Measurements from ENCODE around the gene KRTAP10-7.
"Not testable (repeated sequence)": the region's sequence is repeated elsewhere in the genome, so short reads cannot be mapped to it uniquely, and the experiment has no call there.

KRTAP10-7 gene

GRCh38 chr21:44591801-44592130, 8.6 kb upstream of the KRTAP10-7 start:
- H3K4me3 Mint-ChIP-seq; DNase-seq (ENCODE audit: low spot score); H3K4me1 Mint-ChIP-seq (ENCODE audit: low read depth); H3K9me3 Mint-ChIP-seq; H3K27ac Mint-ChIP-seq; H3K36me3 Mint-ChIP-seq (ENCODE audit: low read depth): not testable (repeated sequence)
- peaks cover 13% of the 10 kb centered on the region for H3K27me3 Mint-ChIP-seq (ENCODE audit: low read depth)

DNA sequence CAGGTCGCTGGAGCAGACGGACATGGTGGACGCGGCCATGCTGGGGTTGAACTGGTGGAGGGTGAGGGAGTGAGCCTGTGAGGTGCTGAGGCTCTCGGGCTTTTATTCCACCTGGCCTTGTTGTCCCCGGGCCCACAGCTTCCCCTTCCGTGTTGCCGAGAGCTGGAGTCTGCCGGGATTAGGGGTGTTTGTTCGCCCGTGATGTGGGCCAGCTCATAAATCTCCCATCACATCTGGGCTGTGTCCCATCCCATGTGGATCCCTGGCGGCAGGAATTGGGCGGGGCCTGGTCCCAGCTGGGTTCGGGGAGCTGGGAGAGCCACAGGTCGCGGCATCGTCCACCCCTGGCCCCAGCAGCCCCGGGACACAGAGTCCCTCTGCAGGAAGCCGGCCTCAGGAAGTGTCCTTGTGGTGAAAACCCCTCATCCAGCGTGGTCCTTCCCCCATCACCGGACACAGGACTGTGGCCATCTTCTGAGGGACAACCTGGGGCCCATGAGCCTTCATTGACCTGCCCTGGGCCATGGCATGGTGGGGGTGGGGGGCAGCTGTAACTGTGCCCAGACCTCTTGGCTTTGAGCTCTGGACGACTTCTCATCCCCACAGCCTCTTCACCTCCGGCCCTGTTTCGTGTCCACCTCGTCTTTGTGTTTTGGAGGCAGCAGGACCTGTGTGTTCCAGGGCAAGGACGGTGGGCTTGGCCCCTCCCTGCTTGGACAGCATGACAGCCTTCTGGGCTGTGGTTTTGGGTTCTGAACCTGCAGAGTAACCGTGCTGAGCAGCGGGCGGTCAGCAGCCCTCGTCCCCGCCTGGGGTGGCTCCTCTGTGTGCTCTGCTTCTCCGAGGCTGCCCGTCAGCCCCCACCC, 7.7 kb upstream of the KRTAP10-7 start, which contains the start of gene KRTAP10-6:
TSS of gene KRTAP10-6 (minus strand) at position 60 of the 866 bp plus-strand sequence. CDS start at position 39, 21 bp downstream.
- Mint-ChIP-seq H3K4me1 (ENCODE audit: low read depth) (no peaks in the 10 kb centered on the region), H3K4me3 (no peak within 1 kb of the TSS), H3K27ac (no peak within 1 kb of the TSS), H3K9me3 (no peaks in the 10 kb centered on the region), H3K27me3 (ENCODE audit: low read depth) (peaks cover 5% of the 10 kb centered on the region), H3K36me3 (ENCODE audit: low read depth) (no peaks in the 10 kb centered on the region)
- no peak for DNase-seq (ENCODE audit: low spot score)

DNA sequence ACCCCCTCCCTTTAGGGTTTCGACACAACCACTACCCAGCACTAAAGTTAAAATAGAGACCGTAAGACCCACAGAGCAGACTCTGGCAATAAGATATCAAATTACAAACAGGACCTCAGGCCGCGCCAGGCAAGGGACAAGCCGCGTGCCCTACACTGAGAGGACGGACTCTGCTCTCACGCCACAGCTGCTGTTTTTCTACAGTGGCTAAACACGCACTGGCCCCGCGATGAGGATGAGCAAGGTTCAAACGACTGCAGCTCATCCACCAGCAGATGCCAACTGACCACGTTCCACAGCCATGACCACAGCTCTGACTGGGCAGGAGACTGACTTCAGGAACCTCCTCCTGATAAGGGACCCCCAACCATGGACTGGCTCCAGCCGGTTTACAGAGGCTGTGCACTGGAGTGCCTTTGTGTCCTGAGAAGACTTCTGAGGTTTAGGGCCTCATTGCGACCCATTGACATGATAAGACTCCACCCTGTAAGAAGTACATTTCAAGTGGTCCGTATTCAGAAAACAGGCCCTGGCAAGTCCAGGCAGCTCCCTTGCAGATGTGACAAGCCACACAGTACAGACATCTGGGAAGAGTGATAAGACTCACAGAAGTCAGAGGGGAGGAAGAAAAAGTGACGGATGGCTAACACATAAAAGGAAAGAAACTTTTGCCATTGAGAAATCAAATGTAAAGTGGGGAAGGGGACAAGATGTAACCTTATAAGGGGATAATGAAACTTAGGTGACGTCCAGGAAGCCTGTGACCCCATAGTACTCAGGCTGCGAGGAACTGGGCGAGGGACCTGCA, 6.6 kb upstream of the KRTAP10-7 start:
- peaks cover 2% of the 10 kb centered on the region for H3K27me3 Mint-ChIP-seq (ENCODE audit: low read depth)
- no peak overlapping the region for H3K4me3 Mint-ChIP-seq
- DNase-seq (ENCODE audit: low spot score) = no peak
- H3K36me3 Mint-ChIP-seq (ENCODE audit: low read depth) = no peaks in the 10 kb centered on the region
- H3K27ac Mint-ChIP-seq = no peak overlapping the region
- no peaks in the 10 kb centered on the region for H3K4me1 Mint-ChIP-seq (ENCODE audit: low read depth)
- no peaks in the 10 kb centered on the region for H3K9me3 Mint-ChIP-seq

GRCh38 chr21:44594406-44594916, 5.9 kb upstream of the KRTAP10-7 start:
- Mint-ChIP-seq H3K9me3 (no peaks in the 10 kb centered on the region), H3K27me3 (ENCODE audit: low read depth) (peaks cover 2% of the 10 kb centered on the region), H3K27ac (no peak overlapping the region), H3K4me1 (ENCODE audit: low read depth) (no peaks in the 10 kb centered on the region), H3K36me3 (ENCODE audit: low read depth) (no peaks in the 10 kb centered on the region), H3K4me3 (no peak overlapping the region)
- no peak for DNase-seq (ENCODE audit: low spot score)

DNA sequence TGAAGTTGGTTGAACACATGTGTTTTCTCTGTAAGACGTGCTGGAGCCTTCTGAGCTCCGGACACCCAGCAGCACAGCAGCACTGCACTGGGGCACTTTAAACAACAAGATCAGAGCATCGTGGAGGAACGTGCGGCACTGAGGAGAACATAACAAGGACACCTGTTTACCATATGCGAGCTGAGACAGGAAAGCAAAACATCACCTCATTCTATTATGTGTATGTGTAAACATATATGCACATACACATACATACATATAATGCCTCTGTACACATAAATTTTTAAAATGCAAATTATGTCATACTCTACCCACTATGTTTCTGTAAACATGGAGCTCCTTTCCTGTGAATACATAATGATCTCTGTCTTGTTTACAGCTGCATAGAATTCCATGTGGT, 4.9 kb upstream of the KRTAP10-7 start:
- Mint-ChIP-seq H3K4me3 (no peak overlapping the region), H3K4me1 (ENCODE audit: low read depth) (no peaks in the 10 kb centered on the region), H3K27ac (no peak overlapping the region), H3K27me3 (ENCODE audit: low read depth) (peaks cover 2% of the 10 kb centered on the region), H3K9me3 (no peaks in the 10 kb centered on the region), H3K36me3 (ENCODE audit: low read depth) (no peaks in the 10 kb centered on the region)
- DNase-seq (ENCODE audit: low spot score) = no peak

DNA sequence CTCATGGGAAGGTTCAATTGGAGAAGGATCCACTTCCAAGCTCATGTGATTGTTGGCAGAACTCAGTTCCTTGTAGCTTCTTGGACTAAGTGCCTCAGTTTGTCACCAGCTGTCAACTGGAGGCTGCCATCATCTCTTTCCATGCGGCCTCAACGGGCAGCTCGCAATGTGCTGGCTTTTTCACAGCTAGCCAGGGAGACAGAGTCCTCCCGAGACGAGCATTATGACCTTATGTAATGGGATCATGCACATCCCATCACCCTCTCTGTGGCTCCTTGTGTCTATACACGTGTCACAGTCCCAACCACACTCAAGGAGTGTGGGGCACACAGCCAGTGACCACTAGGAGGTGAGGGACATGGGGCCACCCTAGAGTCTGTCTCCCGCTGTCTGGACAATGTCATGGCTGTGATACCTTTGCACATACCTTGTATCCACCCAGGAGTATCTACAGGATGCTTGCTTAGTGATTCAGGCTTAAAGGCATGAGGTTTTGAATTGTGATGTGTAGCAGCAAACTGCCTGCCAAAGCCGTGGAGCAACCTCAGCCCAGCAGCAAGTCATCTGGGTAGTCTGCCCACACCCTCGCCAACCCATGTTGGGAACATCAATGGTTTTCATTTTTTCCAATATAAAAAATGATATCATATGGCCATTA, 4.2 kb upstream of the KRTAP10-7 start:
- no peaks in the 10 kb centered on the region for H3K9me3 Mint-ChIP-seq
- no peaks in the 10 kb centered on the region for H3K36me3 Mint-ChIP-seq (ENCODE audit: low read depth)

GRCh38 chr21:44598061-44598460, 2.3 kb upstream of the KRTAP10-7 start:
- no peak for DNase-seq (ENCODE audit: low spot score)
- Mint-ChIP-seq H3K9me3 (no peaks in the 10 kb centered on the region), H3K27ac (no peak overlapping the region), H3K4me3 (no peak overlapping the region), H3K27me3 (ENCODE audit: low read depth) (peaks cover 2% of the 10 kb centered on the region), H3K36me3 (ENCODE audit: low read depth) (no peaks in the 10 kb centered on the region), H3K4me1 (ENCODE audit: low read depth) (no peaks in the 10 kb centered on the region)

More for the DNA sequence above, 4.2 kb upstream of the KRTAP10-7 start:
- DNase-seq (ENCODE audit: low spot score) = no peak
- Mint-ChIP-seq H3K4me3 (no peak overlapping the region), H3K4me1 (ENCODE audit: low read depth) (no peaks in the 10 kb centered on the region), H3K27ac (no peak overlapping the region), H3K27me3 (ENCODE audit: low read depth) (peaks cover 2% of the 10 kb centered on the region)

DNA sequence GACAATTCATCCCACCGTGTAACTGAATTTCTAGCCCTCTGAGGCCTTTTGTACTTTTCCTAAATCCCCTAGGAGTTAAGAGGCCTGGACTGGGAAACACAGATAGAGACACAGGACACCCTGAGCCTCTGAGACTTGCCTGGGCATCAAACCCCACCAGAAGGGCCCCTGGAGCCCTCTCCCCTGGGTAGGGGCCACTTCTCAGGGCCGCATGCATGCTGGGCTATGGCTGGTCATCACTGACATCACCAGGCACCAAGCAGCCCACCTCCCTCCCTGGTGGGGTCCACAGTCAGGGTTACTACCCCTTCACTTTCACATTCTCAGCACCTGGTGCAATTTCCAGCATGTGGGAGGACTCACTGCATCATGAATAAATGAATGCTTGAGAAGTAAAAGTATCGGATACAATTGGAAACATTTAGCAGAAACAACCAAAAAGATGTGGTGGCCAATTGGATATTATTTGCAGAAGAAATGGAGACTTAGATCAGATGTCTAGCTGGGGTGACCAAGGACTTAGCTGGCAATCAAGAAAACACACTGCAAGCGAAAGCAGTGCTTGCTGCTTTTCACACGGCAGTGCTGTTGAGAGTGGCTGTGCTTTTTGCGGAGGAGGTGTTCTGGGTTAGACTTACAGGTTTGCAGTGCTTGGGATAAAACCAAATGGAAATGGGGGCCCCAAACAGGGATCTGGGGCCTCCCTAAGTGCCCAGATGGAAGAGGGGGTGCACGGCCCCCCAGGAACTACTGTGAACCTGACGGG, 950 bp upstream of the KRTAP10-7 start:
- Mint-ChIP-seq H3K4me1 (ENCODE audit: low read depth) (no peaks in the 10 kb centered on the region), H3K36me3 (ENCODE audit: low read depth) (no peaks in the 10 kb centered on the region), H3K27ac (no peak overlapping the region), H3K9me3 (no peaks in the 10 kb centered on the region), H3K27me3 (ENCODE audit: low read depth) (peaks cover 3% of the 10 kb centered on the region), H3K4me3 (no peak overlapping the region)
- no peak for DNase-seq (ENCODE audit: low spot score)

DNA sequence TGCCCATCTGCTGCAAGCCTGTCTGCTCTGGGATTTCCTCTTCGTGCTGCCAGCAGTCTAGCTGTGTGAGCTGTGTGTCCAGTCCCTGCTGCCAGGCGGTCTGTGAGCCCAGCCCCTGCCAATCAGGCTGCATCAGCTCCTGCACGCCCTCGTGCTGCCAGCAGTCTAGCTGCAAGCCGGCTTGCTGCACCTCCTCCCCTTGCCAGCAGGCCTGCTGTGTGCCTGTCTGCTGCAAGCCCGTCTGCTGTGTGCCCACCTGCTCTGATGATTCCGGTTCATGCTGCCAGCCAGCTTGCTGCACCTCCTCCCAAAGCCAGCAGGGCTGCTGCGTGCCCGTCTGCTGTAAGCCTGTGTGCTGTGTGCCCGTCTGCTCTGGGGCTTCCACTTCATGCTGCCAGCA, 694 bp downstream of the KRTAP10-7 start:
- H3K4me1 Mint-ChIP-seq (ENCODE audit: low read depth); H3K27ac Mint-ChIP-seq; H3K36me3 Mint-ChIP-seq (ENCODE audit: low read depth); H3K4me3 Mint-ChIP-seq; DNase-seq (ENCODE audit: low spot score); H3K9me3 Mint-ChIP-seq: not testable (repeated sequence)
- peaks cover 14% of the 10 kb centered on the region for H3K27me3 Mint-ChIP-seq (ENCODE audit: low read depth)

DNA sequence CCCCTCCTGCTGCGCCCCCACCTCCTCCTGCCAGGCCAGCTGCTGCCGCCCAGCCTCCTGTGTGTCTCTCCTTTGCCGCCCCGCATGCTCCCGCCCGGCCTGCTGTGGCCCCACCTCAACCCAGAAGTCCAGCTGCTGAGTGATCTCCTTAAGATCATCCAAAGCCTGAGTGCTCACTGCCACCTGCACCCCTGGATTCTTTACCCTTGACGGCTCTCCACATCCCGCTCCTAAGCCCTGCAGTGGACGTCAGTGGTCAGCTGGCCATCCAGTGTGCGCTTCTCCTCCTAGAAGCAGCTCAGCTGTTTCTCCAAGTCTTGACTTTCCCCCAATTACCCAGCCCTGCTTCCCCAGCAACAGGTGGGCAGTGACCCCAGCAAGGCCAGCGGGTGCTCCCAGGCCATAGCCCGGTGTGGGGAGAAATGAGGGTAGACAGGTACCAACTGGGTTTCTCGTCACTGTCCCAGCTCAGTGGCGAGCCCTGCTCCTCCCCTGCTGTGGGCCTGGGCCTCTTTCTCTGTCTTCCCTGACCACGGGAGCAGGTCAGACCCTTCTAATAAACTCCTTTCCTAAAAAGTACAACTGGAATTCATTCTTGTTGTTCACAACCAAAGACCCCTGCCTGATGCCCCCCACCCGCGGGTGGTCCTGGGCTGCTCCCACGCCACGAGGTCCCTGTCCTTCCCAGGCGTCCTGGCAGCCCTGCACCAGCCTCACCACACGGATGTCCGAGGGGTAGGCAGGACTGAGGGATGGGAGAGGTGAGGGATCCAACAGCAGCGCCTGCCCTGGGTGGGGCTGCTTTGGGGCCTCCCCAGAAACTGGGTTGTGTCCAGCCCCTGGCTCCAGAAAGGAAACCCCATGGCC, 1.4 kb downstream of the KRTAP10-7 start:
- Mint-ChIP-seq H3K4me1 (ENCODE audit: low read depth) (no peaks in the 10 kb centered on the region), H3K4me3 (no peak overlapping the region), H3K27me3 (ENCODE audit: low read depth) (peaks cover 14% of the 10 kb centered on the region), H3K27ac (no peak overlapping the region), H3K9me3 (no peaks in the 10 kb centered on the region), H3K36me3 (ENCODE audit: low read depth) (no peaks in the 10 kb centered on the region)
- no peak for DNase-seq (ENCODE audit: low spot score)

DNA sequence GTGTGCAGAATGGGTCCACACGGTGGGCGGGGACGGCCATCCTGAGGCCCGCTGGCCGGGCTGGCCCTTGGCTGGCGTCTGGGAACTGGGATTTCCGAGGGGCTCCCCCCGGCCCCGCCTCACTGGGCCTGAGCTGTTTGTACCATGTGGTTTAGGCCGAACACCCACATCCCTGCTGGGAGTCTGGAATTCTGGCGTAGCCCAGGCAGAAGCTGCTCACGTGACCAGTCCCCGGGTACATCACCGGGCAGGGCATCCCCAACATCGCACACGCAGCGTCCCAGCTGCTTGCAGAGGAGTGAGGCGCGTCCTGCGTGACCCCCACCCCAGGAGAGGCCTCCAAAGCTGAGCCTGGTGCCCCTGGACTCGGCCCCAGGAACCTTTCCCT, 2.1 kb downstream of the KRTAP10-7 start:
- no peak overlapping the region for H3K27ac Mint-ChIP-seq
- H3K36me3 Mint-ChIP-seq (ENCODE audit: low read depth) = no peaks in the 10 kb centered on the region
- no peak overlapping the region for H3K4me3 Mint-ChIP-seq
- H3K4me1 Mint-ChIP-seq (ENCODE audit: low read depth) = no peaks in the 10 kb centered on the region
- peaks cover 14% of the 10 kb centered on the region for H3K27me3 Mint-ChIP-seq (ENCODE audit: low read depth)
- DNase-seq (ENCODE audit: low spot score) = no peak
- no peaks in the 10 kb centered on the region for H3K9me3 Mint-ChIP-seq

DNA sequence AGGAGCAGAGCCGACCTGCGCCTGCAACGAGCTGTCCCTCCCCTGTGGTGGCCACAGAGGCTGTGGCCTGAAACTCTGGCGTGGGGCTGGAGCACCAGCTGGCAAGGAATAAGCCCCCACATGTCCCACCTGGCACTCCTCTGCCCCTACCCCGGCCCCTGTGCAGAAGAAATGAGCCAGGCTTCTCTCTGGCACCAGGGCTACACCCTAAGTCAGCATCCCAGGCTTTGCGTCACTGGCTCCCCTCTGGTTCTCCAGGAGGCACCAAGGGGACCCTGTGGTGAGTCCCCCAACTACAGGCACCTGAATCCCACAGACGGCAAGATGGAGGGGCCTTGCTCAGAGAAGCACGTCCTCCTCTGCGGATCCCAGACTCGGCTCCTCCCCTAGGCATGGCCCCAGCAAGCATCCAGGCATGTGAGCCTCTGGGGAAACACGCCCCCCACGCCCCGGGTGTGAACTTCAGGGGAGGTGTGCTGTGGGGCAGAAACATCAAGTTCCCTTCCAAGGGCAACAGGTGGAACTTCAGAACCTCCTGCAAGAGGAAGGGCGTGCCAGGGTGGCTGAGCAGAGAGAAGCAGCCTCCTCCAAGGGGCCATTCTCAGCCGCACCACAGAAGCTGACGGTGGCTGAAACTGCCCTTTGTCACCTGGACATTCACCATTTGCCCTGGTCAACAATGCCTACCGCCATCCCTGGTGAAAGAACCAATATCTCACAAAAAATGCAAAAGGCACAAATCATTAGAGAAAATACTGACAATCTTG, 2.9 kb downstream of the KRTAP10-7 start:
- DNase-seq (ENCODE audit: low spot score) = no peak
- Mint-ChIP-seq H3K27me3 (ENCODE audit: low read depth) (peaks cover 12% of the 10 kb centered on the region), H3K36me3 (ENCODE audit: low read depth) (no peaks in the 10 kb centered on the region), H3K9me3 (no peaks in the 10 kb centered on the region), H3K4me3 (no peak overlapping the region), H3K4me1 (ENCODE audit: low read depth) (no peaks in the 10 kb centered on the region), H3K27ac (no peak overlapping the region)

Data from T-helper 2 cell treated with Interferon-gamma antibody and Interleukin-4, amounts not matched to agents 5 μg/mL and 100 μg/mL, for 36 hours (primary cell).